HG02678 (cell line): ENCODE results near the gene CXCL5.
"Not testable (repeated sequence)": the region's sequence is repeated elsewhere in the genome, so short reads cannot be mapped to it uniquely, and the experiment has no call there.

Source experiments
- ATAC-seq: cut with Tn5 transposase; IDR thresholded peaks from one replicate; pipeline ENCODE4 v1.9.1; 2021; ENCODE audit warnings: mild to moderate bottlenecking, moderate library complexity; ENCODE audit not compliant: unreplicated experiment

Gene CXCL5

GRCh38 chr4:74015126-74015780 lies 16.8 kb upstream of the CXCL5 start:
- ATAC-seq, result no peak

GRCh38 chr4:74014332-74014731 lies 15.9 kb upstream of the CXCL5 start:
- ATAC-seq, result no peak

GRCh38 chr4:74013264-74013663 lies 14.8 kb upstream of the CXCL5 start:
- ATAC-seq, result no peak

DNA sequence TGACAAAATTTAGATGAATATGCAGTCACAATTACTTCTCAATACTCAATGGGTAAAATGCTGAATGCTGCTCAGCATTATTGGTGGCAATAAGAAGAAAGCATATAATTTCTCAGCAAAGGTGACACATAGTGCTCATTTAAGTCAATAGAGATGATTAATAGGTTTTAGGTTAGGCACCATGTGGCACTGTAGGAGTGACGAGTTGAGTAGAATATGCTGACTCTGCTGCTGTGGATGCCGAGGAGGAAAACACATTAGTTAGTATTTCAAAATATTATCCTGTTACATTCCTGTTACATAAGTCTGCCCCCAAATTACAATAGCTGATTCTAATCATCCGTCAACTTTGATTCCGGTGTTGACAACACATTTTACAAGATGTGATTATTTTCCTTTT lies 13.7 kb upstream of the CXCL5 start:
- no peak for ATAC-seq

- no peak for ATAC-seq
Observed at GRCh38 chr4:74009307-74009706, 10.8 kb upstream of the CXCL5 start.

DNA sequence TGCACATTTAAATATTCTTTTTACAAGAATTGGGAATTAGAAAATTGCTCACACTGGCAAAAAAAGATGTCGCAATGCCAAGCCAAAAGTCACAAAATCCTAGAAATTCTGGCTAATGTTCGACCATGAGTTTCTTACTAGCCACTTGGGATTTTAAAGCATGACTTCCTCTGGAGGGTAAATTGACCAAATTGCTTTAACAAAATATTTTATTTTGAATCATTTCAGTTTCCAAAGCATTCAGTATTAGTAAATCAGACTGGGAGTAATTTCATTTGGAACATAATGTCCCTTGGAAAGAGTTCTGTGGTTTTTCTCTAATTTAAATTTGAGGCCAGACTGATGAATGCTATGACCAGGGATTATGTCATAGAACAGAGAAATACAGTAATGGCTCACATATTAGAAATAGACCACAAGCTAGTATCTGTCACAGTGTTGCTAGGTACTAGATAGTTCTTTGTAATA lies 7.6 kb upstream of the CXCL5 start:
- ATAC-seq, result no peak

DNA sequence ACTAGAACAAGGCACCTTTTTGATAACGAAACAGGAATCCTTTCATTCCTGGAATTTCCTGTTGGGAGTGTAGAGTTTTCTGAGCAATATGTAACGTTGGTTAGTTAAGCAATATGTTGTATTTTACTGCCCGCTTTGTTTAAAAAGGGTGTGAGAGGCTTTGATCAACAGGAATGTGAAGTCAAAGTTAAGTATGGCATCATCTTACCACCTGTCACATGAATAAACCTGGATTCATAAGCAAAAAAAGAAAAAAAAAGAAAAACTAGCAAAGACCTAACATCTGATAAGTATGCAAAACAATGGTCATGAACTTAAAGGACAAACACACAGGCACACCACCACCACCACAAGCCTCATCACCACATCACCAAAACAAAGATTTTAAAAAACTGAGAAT lies 7.1 kb upstream of the CXCL5 start:
- ATAC-seq, result no peak

DNA sequence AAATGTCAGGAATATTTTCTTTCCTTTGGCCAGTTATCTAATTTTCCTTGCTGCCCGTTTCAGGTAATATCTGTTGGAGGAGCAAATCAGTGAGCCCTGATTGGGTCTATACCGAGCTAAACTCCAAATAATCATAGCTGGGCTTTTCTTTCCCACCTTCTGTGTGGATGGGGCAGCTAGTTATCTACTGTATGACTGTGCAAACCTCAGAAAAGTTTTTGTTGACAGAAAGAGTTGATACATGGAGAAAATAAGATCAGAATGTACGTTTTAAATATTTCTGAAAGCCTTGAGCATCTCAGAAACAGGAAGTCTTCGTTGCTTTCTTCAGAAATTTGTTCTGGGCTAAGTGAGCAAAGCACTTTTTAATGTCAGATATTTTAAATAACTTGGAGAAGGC lies 6.2 kb upstream of the CXCL5 start:
- no peak for ATAC-seq

- ATAC-seq, result no peak
Observed at GRCh38 chr4:74000301-74000700, 1.8 kb upstream of the CXCL5 start.

- ATAC-seq, result no peak
Observed at GRCh38 chr4:73992050-73992449, 6.4 kb downstream of the CXCL5 start.

DNA sequence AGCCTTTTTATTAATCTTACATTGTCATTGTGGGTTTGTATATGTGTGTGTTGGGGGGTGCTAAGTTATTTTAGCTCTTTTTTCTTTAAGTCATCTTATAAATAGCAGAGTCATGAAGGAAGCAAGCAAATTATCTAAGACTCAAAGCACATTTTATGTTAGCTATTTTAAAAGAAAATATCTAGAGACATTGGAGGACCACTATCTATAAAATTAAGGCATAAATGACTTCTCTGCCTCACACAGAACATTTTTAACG lies 6.8 kb downstream of the CXCL5 start:
- no peak for ATAC-seq

GRCh38 chr4:73990988-73991741 lies 7.3 kb downstream of the CXCL5 start:
- ATAC-seq, result no peak

GRCh38 chr4:73989928-73990327 lies 8.5 kb downstream of the CXCL5 start:
- ATAC-seq, result no peak

DNA sequence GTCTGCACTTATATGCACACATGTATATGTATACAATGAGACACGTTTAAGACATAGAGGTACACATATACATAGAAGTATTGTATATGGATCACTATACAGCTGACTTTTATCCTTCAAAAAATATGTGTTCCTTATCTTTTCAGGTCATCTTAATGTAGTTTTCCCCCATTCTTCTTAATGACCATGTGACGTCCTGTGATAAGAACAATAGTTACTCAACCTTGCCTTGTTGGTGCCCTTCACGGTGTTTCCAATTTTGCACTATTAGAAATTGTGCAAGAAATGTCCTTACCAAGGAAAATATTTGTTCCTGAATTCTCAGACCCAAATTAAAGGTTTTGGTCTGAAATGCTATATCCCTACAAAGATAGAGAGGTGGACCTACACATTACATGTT lies 9.4 kb downstream of the CXCL5 start:
- no peak for ATAC-seq

GRCh38 chr4:73988061-73988460 lies 10.4 kb downstream of the CXCL5 start, which contains the start of gene PPBP:
TSS of gene PPBP (minus strand) at chr4:73988190. CDS start at chr4:73988103, 87 bp downstream.
- ATAC-seq, result no peak

DNA sequence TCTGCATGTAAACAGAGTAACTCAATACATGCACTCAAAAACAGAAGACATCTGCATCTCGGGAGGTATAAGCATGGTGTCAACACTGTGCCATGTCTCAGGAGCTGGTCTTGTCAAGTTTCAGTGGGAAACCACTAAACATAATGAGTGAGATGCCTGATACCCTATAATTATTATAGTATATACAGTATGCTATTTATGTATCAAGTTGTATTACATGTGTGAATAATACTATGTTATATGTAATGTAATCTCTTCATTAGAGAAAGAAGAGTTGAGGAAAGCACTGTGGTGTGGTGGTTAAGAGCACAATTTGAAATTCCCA lies 13.0 kb downstream of the CXCL5 start:
- ATAC-seq, result no peak

DNA sequence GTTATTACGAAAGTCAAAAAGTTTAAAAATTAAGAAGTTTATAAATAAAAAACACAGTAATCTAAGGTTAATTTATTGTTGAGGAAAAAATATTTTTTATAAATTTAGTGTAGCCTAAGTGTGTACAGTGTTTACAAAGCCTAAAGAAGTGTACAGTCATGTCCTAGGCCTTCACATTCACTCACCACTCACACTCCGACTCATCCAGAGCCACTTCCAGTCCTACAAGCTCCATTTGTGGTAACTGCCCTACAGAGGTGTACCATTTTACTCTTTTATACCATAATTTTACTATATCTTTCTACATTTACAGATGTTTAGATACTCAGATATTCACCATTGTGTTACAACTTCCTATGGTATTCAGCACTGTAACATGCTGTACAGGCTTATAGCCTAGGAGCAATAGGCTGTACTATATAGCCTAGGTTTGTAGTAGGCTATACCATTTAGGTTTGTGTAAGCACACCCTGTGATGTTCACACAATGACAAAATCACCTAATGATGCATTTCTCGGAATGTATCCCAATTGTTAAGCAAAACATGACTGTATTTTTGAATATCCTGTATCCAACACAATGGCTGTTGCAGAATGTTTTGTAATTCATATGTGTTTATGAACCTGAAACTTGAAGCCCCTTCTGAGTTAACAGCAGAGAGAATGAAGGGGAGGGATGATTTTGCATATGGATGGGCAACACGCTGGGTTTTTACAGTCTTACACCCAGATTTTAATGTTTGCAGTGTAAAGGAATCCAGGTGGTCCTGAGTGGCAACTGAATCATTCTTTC lies 13.5 kb downstream of the CXCL5 start:
- ATAC-seq, result no peak

GRCh38 chr4:73981175-73981574 lies 17.3 kb downstream of the CXCL5 start:
- ATAC-seq, result not testable (repeated sequence)

DNA sequence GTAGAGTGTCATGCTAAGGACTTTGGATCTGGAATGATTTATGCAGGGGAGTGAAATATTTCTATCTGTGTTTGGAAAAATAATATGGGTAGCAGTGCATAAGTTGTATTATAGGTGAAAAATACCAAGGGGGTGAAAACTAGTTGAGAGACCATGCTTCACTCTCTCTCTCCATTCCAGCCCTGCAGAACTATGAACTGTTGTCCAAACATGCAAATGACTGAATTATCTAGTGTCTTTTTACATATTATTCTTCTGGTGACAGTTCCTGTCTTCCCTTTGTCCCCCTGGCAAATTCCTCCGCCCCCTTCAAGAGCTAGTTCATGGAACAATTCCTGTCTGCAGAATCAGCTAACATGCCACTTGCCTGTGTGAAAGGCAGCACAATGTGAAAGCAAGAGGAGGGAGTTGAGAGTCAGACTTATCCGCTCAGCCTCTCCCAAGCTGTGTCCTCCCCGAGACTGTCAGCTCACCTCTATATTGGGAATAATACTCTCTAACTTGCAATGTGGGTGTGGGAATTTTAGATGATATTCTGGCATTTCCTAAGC lies 19.0 kb downstream of the CXCL5 start:
- no peak for ATAC-seq

DNA sequence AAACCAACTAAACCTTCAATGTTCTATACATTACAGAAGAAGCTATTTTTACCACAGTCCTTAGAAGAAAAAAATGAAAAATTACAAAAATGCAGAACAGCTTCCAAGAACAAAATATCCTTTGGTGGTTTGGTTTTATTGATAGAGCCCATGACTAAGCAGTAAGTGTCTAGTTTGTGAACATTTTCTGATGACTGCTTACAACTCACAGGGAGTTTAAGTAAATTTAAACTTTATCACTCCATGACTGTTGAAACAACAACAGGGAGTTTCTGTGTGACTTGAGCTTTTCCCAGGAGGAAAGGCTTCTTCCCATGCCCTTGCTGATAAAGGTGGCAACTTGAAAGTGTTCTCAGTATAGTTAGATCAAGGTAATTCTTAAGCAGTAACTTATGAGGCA lies 19.6 kb downstream of the CXCL5 start:
- ATAC-seq, result no peak

DNA sequence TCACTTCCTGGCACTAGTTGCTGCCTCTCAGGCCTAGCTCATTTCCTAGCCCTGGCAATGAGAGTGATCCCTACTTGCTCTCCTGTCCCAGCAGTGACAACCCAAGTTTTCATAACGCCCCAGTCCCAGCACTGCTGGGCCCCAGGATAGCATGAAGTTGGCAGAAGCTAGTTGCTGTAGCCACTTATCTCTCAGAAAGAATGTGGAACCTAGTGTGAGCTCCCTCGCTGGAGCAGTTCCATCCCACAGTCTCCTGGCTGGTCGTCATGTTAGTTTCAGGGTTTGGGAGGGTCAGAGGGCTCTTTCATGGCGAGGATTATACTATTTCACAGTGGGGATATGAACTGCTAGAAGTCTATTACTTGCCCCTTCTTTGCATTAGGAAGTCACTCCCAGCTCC lies 21.8 kb downstream of the CXCL5 start:
- no peak for ATAC-seq

DNA sequence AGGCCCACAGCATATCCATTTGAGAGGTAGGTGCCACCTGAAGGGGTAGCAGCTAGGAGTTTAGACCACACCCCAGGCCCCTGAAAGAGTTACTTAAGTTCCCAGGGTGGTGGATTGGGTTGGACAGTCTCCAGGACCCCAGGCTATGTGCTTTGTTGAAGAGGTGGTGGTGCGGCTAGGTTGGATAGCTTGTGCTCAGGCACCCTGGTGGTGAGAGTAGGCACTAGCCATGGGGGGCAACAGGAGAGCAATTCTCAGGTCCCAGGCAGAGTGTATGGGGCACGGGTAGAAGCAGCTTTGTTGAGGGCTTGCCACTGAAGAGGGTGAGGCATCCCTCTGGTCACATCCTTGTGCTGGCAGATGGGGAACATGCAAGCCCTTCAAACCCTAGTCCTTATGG lies 22.3 kb downstream of the CXCL5 start:
- no peak for ATAC-seq
